Ishikawa (cell line): Measurements from ENCODE around the gene HOXB4.

ENCODE experiments used
- CEBPB ChIP-seq: IDR thresholded peaks from 2 replicates; pipeline ENCODE4 v1.6.1; 2012
- CREB1 ChIP-seq: IDR thresholded peaks from 2 replicates; pipeline ENCODE4 v1.6.1; 2012; ENCODE audit warnings: low read depth
- EGR1 ChIP-seq: IDR thresholded peaks from 2 replicates; pipeline ENCODE4 v1.6.1; 2012
- EP300 ChIP-seq: IDR thresholded peaks from 2 replicates; pipeline ENCODE4 v1.6.1; 2012; ENCODE audit warnings: borderline replicate concordance
- FOXM1 ChIP-seq: IDR thresholded peaks from 2 replicates; pipeline ENCODE4 v1.6.1; 2012; ENCODE audit warnings: low read depth, borderline replicate concordance
- MAX ChIP-seq: IDR thresholded peaks from 2 replicates; pipeline ENCODE4 v1.6.1; 2012
- NFIC ChIP-seq: IDR thresholded peaks from 2 replicates; pipeline ENCODE4 v1.6.1; 2012
- RAD21 ChIP-seq: IDR thresholded peaks from 2 replicates; pipeline ENCODE4 v1.6.1; 2012; ENCODE audit warnings: low read depth
- TAF1 ChIP-seq: IDR thresholded peaks from 2 replicates; pipeline ENCODE4 v1.6.1; 2012; ENCODE audit warnings: low read depth, mild to moderate bottlenecking
- TCF12 ChIP-seq: IDR thresholded peaks from 2 replicates; pipeline ENCODE4 v1.6.1; 2012; ENCODE audit warnings: low read depth
- TEAD4 ChIP-seq: IDR thresholded peaks from 2 replicates; pipeline ENCODE4 v1.6.1; 2012
- YY1 ChIP-seq: IDR thresholded peaks from 2 replicates; pipeline ENCODE4 v1.6.1; 2012; ENCODE audit warnings: low read depth
- ZBTB7A ChIP-seq: IDR thresholded peaks from 2 replicates; pipeline ENCODE4 v1.6.1; 2012; ENCODE audit warnings: low read depth
- TF ChIP-seq, protein P1 (sequence below): IDR thresholded peaks from 2 replicates; pipeline ENCODE4 v1.6.1; 2012
- TF ChIP-seq, protein P2 (sequence below): IDR thresholded peaks from 2 replicates; pipeline ENCODE4 v1.6.1; 2012; ENCODE audit warnings: low read depth, mild to moderate bottlenecking

HOXB4 gene

GRCh38 chr17:48542114-48542656, 36.0 kb downstream of the HOXB4 start:
- TF ChIP-seq, protein P1, sequence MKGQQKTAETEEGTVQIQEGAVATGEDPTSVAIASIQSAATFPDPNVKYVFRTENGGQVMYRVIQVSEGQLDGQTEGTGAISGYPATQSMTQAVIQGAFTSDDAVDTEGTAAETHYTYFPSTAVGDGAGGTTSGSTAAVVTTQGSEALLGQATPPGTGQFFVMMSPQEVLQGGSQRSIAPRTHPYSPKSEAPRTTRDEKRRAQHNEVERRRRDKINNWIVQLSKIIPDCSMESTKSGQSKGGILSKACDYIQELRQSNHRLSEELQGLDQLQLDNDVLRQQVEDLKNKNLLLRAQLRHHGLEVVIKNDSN, result no peak
- TF ChIP-seq NFIC, result no peak
- TF ChIP-seq MAX, result no peak
- no peak for TF ChIP-seq EGR1
- no peak for TF ChIP-seq ZBTB7A
- TF ChIP-seq RAD21, result no peak
- TF ChIP-seq YY1, result no peak

- TF ChIP-seq, protein P1, result no peak
- TF ChIP-seq CREB1, result no peak
- TF ChIP-seq EGR1, result no peak
- no peak for TF ChIP-seq CEBPB
- TF ChIP-seq ZBTB7A, result no peak
- no peak for TF ChIP-seq YY1
- no peak for TF ChIP-seq TCF12
- no peak for TF ChIP-seq RAD21
- TF ChIP-seq TEAD4, result no peak
- TF ChIP-seq, protein P2, sequence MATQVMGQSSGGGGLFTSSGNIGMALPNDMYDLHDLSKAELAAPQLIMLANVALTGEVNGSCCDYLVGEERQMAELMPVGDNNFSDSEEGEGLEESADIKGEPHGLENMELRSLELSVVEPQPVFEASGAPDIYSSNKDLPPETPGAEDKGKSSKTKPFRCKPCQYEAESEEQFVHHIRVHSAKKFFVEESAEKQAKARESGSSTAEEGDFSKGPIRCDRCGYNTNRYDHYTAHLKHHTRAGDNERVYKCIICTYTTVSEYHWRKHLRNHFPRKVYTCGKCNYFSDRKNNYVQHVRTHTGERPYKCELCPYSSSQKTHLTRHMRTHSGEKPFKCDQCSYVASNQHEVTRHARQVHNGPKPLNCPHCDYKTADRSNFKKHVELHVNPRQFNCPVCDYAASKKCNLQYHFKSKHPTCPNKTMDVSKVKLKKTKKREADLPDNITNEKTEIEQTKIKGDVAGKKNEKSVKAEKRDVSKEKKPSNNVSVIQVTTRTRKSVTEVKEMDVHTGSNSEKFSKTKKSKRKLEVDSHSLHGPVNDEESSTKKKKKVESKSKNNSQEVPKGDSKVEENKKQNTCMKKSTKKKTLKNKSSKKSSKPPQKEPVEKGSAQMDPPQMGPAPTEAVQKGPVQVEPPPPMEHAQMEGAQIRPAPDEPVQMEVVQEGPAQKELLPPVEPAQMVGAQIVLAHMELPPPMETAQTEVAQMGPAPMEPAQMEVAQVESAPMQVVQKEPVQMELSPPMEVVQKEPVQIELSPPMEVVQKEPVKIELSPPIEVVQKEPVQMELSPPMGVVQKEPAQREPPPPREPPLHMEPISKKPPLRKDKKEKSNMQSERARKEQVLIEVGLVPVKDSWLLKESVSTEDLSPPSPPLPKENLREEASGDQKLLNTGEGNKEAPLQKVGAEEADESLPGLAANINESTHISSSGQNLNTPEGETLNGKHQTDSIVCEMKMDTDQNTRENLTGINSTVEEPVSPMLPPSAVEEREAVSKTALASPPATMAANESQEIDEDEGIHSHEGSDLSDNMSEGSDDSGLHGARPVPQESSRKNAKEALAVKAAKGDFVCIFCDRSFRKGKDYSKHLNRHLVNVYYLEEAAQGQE, result no peak
- TF ChIP-seq FOXM1, result no peak
Observed at GRCh38 chr17:48541577-48542113, 36.5 kb downstream of the HOXB4 start.

GRCh38 chr17:48541036-48541576, 37.0 kb downstream of the HOXB4 start:
- no peak for TF ChIP-seq TAF1
- TF ChIP-seq, protein P2, result no peak
- TF ChIP-seq FOXM1, result no peak
- no peak for TF ChIP-seq CREB1
- no peak for TF ChIP-seq TCF12
- no peak for TF ChIP-seq ZBTB7A
- TF ChIP-seq NFIC, result no peak
- no peak for TF ChIP-seq EGR1
- TF ChIP-seq, protein P1, result no peak
- TF ChIP-seq YY1, result no peak
- TF ChIP-seq TEAD4, result no peak
- no peak for TF ChIP-seq EP300
- TF ChIP-seq MAX, result no peak
- TF ChIP-seq RAD21, result no peak
- TF ChIP-seq CEBPB, result no peak

- no peak for TF ChIP-seq NFIC
- TF ChIP-seq EGR1, result no peak
- TF ChIP-seq, protein P2, result no peak
- no peak for TF ChIP-seq EP300
- TF ChIP-seq CREB1, result no peak
Observed at GRCh38 chr17:48540213-48540612, 37.9 kb downstream of the HOXB4 start.
